ENCODE measurements around the gene ALDOC.

DNA sequence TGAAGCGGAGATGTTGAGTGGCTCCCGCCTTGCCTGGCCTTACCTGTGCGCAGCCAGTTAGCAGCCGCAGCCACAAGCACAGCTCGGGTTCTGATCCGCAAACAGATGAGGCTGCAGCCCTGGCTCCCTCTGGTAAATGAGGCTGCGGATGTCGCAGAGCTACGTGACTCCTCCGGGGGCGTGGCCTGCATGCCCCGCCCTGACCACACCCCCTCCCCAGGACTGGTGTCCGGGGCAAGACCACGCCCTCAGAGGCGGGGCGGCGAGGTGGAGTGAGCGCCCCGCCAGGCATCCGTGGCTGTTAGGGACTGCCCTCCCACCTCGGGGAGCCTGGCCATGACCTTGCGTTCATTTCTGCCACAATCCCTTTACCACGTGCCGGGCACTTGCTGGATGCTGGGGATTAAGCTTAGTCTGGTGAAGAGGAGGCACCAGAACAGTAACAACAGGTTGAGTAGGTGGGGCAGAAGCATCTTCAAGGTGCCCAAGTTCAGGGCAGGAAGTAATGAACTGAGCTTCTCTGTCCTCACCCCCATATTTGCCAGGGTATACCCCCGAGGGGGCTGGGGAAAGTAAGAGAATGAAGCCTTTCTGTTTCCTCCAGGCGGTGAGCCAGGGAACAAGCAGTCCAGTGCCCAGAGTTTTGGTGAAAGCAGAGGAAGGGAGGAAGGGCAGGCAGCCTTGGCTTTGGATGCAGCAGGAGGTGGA lies at the start of gene ALDOC:
- TF ChIP-seq, protein P1, sequence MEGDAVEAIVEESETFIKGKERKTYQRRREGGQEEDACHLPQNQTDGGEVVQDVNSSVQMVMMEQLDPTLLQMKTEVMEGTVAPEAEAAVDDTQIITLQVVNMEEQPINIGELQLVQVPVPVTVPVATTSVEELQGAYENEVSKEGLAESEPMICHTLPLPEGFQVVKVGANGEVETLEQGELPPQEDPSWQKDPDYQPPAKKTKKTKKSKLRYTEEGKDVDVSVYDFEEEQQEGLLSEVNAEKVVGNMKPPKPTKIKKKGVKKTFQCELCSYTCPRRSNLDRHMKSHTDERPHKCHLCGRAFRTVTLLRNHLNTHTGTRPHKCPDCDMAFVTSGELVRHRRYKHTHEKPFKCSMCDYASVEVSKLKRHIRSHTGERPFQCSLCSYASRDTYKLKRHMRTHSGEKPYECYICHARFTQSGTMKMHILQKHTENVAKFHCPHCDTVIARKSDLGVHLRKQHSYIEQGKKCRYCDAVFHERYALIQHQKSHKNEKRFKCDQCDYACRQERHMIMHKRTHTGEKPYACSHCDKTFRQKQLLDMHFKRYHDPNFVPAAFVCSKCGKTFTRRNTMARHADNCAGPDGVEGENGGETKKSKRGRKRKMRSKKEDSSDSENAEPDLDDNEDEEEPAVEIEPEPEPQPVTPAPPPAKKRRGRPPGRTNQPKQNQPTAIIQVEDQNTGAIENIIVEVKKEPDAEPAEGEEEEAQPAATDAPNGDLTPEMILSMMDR (IDR thresholded peaks at IDR 0.05), result no peak
- no peak for TF ChIP-seq JUND (IDR thresholded peaks at IDR 0.05)
- TF ChIP-seq CHD2 (IDR thresholded peaks at IDR 0.05; ENCODE audit: low read length, partially characterized antibody), result no peak
- TF ChIP-seq FOXJ3 (CRISPR knock-in tag; IDR thresholded peaks at IDR 0.05), result no peak
- TF ChIP-seq TAF1 (IDR thresholded peaks at IDR 0.05; ENCODE audit: borderline replicate concordance, low read depth, low read length), result no peak
- no peak for TF ChIP-seq GABPA (IDR thresholded peaks at IDR 0.05; ENCODE audit: low read depth)
- TF ChIP-seq POLR2AphosphoS5 (IDR thresholded peaks at IDR 0.05; ENCODE audit: low read depth, low read length), result no peak

Data from SK-N-SH (cell line).